Common myeloid progenitor, CD34-positive (primary cell): ENCODE data around the gene ADAM23.

Source experiments
- CTCF ChIA-PET: fragments of 350-600 bp; sonication (Branson Sonifier 250); formaldehyde crosslinking; loops from one replicate; lab custom pipeline; 2021; ENCODE audit warnings: antibody characterized with exemption; lab: Charles Lee
- POLR2A ChIA-PET: fragments of 350-600 bp; sonication (Branson Sonifier 250); formaldehyde crosslinking; loops from one replicate; lab custom pipeline; 2021; ENCODE audit warnings: antibody characterized with exemption; lab: Charles Lee
- DNase-seq, 3 donors: peaks; one replicate each; pipeline versions ENCODE4 v3.0.0 to v3.0.0-alpha.2; 2013
- H3K27ac ChIP-seq, 2 experiments: 1 replicate in 1 of 2; 2 replicates in 1 of 2; pipeline ENCODE4 v1.7.0; 2013; ENCODE audit warnings: inconsistent platforms in 2 of 2, low read length in 2 of 2, mild to moderate bottlenecking in 2 of 2, low read depth in 1 of 2, moderate library complexity in 1 of 2; ENCODE audit not compliant: severe bottlenecking in 2 of 2, insufficient read depth in 1 of 2, poor library complexity in 1 of 2
- H3K27me3 ChIP-seq, 5 experiments: replicated peaks in 2 of 5; 1 replicate in 3 of 5; 2 replicates in 2 of 5; pipeline versions ENCODE4 v1.6.1 to v1.7.0; 2013; ENCODE audit warnings: low read length in 4 of 5, mild to moderate bottlenecking in 2 of 5, moderate library complexity in 2 of 5, inconsistent platforms in 1 of 5; ENCODE audit not compliant: insufficient read depth in 5 of 5, control insufficient read depth in 4 of 5
- H3K36me3 ChIP-seq, 4 experiments: 1 replicate in 2 of 4; 2 replicates in 2 of 4; pipeline versions ENCODE4 v1.6.1 to v1.7.0; 2013; ENCODE audit warnings: low read length in 3 of 4, control low read depth in 1 of 4, mild to moderate bottlenecking in 1 of 4; ENCODE audit not compliant: control insufficient read depth in 4 of 4, insufficient read depth in 4 of 4
- H3K4me1 ChIP-seq, 4 experiments: 1 replicate in 3 of 4; 2 replicates in 1 of 4; pipeline versions ENCODE4 v1.6.1 to v1.7.1; 2013; ENCODE audit warnings: low read length in 3 of 4, mild to moderate bottlenecking in 3 of 4, control low read depth in 1 of 4, inconsistent platforms in 1 of 4, moderate library complexity in 1 of 4; ENCODE audit not compliant: control insufficient read depth in 4 of 4, insufficient read depth in 4 of 4; ENCODE audit errors: control extremely low read depth in 1 of 4
- H3K4me3 ChIP-seq, 7 experiments: 1 replicate in 4 of 7; 2 replicates in 3 of 7; pipeline versions ENCODE4 v1.5.1 to v1.7.0; 2013; ENCODE audit warnings: mild to moderate bottlenecking in 7 of 7, low read length in 6 of 7, moderate library complexity in 6 of 7, inconsistent platforms in 2 of 7, low read depth in 2 of 7, control low read depth in 1 of 7; ENCODE audit not compliant: insufficient read depth in 4 of 7, control insufficient read depth in 1 of 7; ENCODE audit errors: extremely low read depth in 1 of 7
- H3K9me3 ChIP-seq, 5 experiments: 1 replicate in 4 of 5; 2 replicates in 1 of 5; pipeline versions ENCODE4 v1.6.1 to v1.7.1; 2013; ENCODE audit warnings: low read length in 4 of 5, mild to moderate bottlenecking in 2 of 5, inconsistent platforms in 1 of 5, low read depth in 1 of 5, moderate library complexity in 1 of 5; ENCODE audit not compliant: control insufficient read depth in 4 of 5, insufficient read depth in 2 of 5; ENCODE audit errors: control extremely low read depth in 1 of 5
- WGBS: methylation state at CpG from one replicate; pipeline ENCODE4 v1.1.5; 2013; ENCODE audit not compliant: insufficient coverage; 5-methylcytosine and 5-hydroxymethylcytosine counted together

The ADAM23 gene

GRCh38 chr2:206597717-206598218 lies 154.4 kb downstream of the ADAM23 start:
- CTCF ChIA-PET = interaction anchor here (0.7 kb wide), 1 partner anchor 270 kb away, joined by 3 read pairs; no protein-coding TSS in a partner anchor
- Histone ChIP-seq H3K27me3 (no peaks in the 10 kb centered on the region), H3K9me3 (no peaks in the 10 kb centered on the region), H3K27ac (no peak overlapping the region), H3K4me1 (no peaks in the 10 kb centered on the region), H3K4me3 (no peak overlapping the region), H3K36me3 (no peaks in the 10 kb centered on the region)
- 100% methylated on average over 1 of the region's 3 CpGs for WGBS
- POLR2A ChIA-PET = no interaction called here
- DNase-seq = no peak

GRCh38 chr2:206603243-206603642 lies 159.9 kb downstream of the ADAM23 start:
- Histone ChIP-seq H3K4me3 (no peak overlapping the region), H3K4me1 (no peaks in the 10 kb centered on the region), H3K27me3 (no peaks in the 10 kb centered on the region), H3K36me3 (no peaks in the 10 kb centered on the region), H3K27ac (no peak overlapping the region), H3K9me3 (no peaks in the 10 kb centered on the region)
- CTCF ChIA-PET = interaction anchor here (0.8 kb wide), 1 partner anchor 26 kb away, joined by 3 read pairs; no protein-coding TSS in a partner anchor
- WGBS = no CpG with 5 or more reads among the region's 3 CpGs
- POLR2A ChIA-PET = no interaction called here
- DNase-seq = no peak

- DNase-seq = no peak
- no peaks in the 10 kb centered on the region for H3K36me3 ChIP-seq
- CTCF ChIA-PET = interaction anchor here (0.5 kb wide), 1 partner anchor 135 kb away, joined by 3 read pairs; no protein-coding TSS in a partner anchor
- WGBS = 100% methylated on average over 1 of the region's 1 CpG
- no peak overlapping the region for H3K4me3 ChIP-seq
- H3K9me3 ChIP-seq = no peaks in the 10 kb centered on the region
- POLR2A ChIA-PET = no interaction called here
- peaks cover 4 to 11% (median 8%) of the 10 kb centered on the region in 4 experiments for H3K4me1 ChIP-seq
- H3K27me3 ChIP-seq = no peaks in the 10 kb centered on the region
- no peak overlapping the region for H3K27ac ChIP-seq
Measured at GRCh38 chr2:206610451-206610850, 167.1 kb downstream of the ADAM23 start.

GRCh38 chr2:206611191-206611590 lies 167.9 kb downstream of the ADAM23 start:
- H3K27me3 ChIP-seq = no peaks in the 10 kb centered on the region
- peaks cover 4 to 11% (median 8%) of the 10 kb centered on the region in 4 experiments for H3K4me1 ChIP-seq
- WGBS = 100% methylated on average over 1 of the region's 6 CpGs
- H3K4me3 ChIP-seq = no peak overlapping the region
- ChIA-PET CTCF (no interaction called here), POLR2A (no interaction called here)
- H3K36me3 ChIP-seq = no peaks in the 10 kb centered on the region
- DNase-seq = no peak
- no peaks in the 10 kb centered on the region for H3K9me3 ChIP-seq
- H3K27ac ChIP-seq = no peak overlapping the region

- H3K27me3 ChIP-seq = no peaks in the 10 kb centered on the region
- POLR2A ChIA-PET = no interaction called here
- H3K36me3 ChIP-seq = no peaks in the 10 kb centered on the region
- no peak overlapping the region for H3K27ac ChIP-seq
- H3K4me1 ChIP-seq = peaks cover 4 to 11% (median 8%) of the 10 kb centered on the region in 4 experiments
- CTCF ChIA-PET = no interaction called here
- no peak for DNase-seq
- WGBS = 94% methylated on average over 3 of the region's 3 CpGs
- no peaks in the 10 kb centered on the region for H3K9me3 ChIP-seq
- H3K4me3 ChIP-seq = no peak overlapping the region
Measured at GRCh38 chr2:206611736-206612135, 168.4 kb downstream of the ADAM23 start.

GRCh38 chr2:206614811-206615210 lies 171.5 kb downstream of the ADAM23 start:
- H3K4me3 ChIP-seq = no peak overlapping the region
- peaks cover 0 to 3% (median 2%) of the 10 kb centered on the region in 4 experiments for H3K4me1 ChIP-seq
- no peak overlapping the region for H3K27ac ChIP-seq
- no peaks in the 10 kb centered on the region for H3K9me3 ChIP-seq
- no peaks in the 10 kb centered on the region for H3K36me3 ChIP-seq
- H3K27me3 ChIP-seq = no peaks in the 10 kb centered on the region
- no peak for DNase-seq
- WGBS = 82% methylated on average over 4 of the region's 6 CpGs
- ChIA-PET CTCF (no interaction called here), POLR2A (no interaction called here)

- Histone ChIP-seq H3K27me3 (no peaks in the 10 kb centered on the region), H3K4me1 (no peaks in the 10 kb centered on the region), H3K4me3 (no peak overlapping the region), H3K36me3 (no peaks in the 10 kb centered on the region), H3K9me3 (no peaks in the 10 kb centered on the region), H3K27ac (no peak overlapping the region)
- POLR2A ChIA-PET = no interaction called here
- WGBS = 88% methylated on average over 6 of the region's 7 CpGs
- DNase-seq = no peak
- CTCF ChIA-PET = no interaction called here
Measured at GRCh38 chr2:206615417-206616089, 172.2 kb downstream of the ADAM23 start.
